K562 (cell line): ENCODE measurements around the gene ROBO1. TPM values are rescaled to one million over a fixed set of nuclear protein-coding genes. Genes with fewer than 3 reads are reported as not detected.

Source experiments
- ATAC-seq: fragments of 200-7000 bp; cut with Tn5 transposase; 3 replicates; pipeline ENCODE4 v1.9.1; 2020; ENCODE audit warnings: moderate library complexity
- BruUV-seq: library from RNA; stranded (reverse); fragments of 400-500 nt; replicated peaks from 2 replicates; lab custom pipeline; 2021; lab: Mats Ljungman, UMichigan
- CTCF ChIA-PET: fragments of 300-600 bp; formaldehyde crosslinking; extraction: SDS; loops from one replicate; lab custom pipeline; 2021; ENCODE audit warnings: low intra/inter-chr PET ratio; lab: Yijun Ruan, JAX
- POLR2A ChIA-PET: fragments of 300-600, 350-650 bp; sonication (Branson Sonifier 250); formaldehyde crosslinking; extraction: SDS; loops from one replicate; lab custom pipeline; 2021; ENCODE audit warnings: antibody characterized with exemption, inconsistent platforms; lab: Yijun Ruan, JAX
- DNase-seq, 4 experiments: peaks; one replicate each; pipeline versions ENCODE4 v3.0.0 to v3.0.0-alpha.2; 2011 to 2018; ENCODE audit warnings: low spot score in 3 of 4, mixed read lengths in 3 of 4; ENCODE audit errors: extremely low read depth in 1 of 4
- FAIRE-seq: peaks from 2 replicates; lab custom pipeline; 2011; peaks lifted over from hg19 to GRCh38; lab: Jason Lieb, UNC
- H2AFZ ChIP-seq: 2 replicates; pipeline ENCODE4 v1.6.0; 2011; ENCODE audit warnings: low read depth, low read length, control low read depth, inconsistent platforms
- H3K27ac ChIP-seq: fragments of 200-600 bp; 3 replicates; pipeline ENCODE4 v1.8.0; 2011; ENCODE audit warnings: low read depth, mild to moderate bottlenecking, control low read depth, inconsistent platforms, low read length, moderate library complexity, mixed read lengths; ENCODE audit errors: extremely low read depth
- H3K27me3 ChIP-seq, 2 experiments: fragments of 300-600 bp in 1 of 2; 2 replicates in 1 of 2; 3 replicates in 1 of 2; pipeline versions ENCODE4 v1.6.0 to v1.8.0; 2011; ENCODE audit warnings: inconsistent platforms in 2 of 2, low read length in 2 of 2, mild to moderate bottlenecking in 1 of 2, mixed read lengths in 1 of 2, moderate library complexity in 1 of 2; ENCODE audit not compliant: control insufficient read depth in 2 of 2, insufficient read depth in 2 of 2
- H3K36me3 ChIP-seq: fragments of 300-600 bp; 3 replicates; pipeline ENCODE4 v1.8.0; 2011; ENCODE audit warnings: mild to moderate bottlenecking, low read length, inconsistent platforms; ENCODE audit not compliant: control insufficient read depth, insufficient read depth
- H3K4me1 ChIP-seq, 2 experiments: fragments of 200-600 bp in 1 of 2; replicated peaks in 1 of 2; 2 replicates in 1 of 2; 3 replicates in 1 of 2; pipeline versions ENCODE4 v1.5.1 to v1.8.0; 2011; ENCODE audit warnings: inconsistent platforms in 2 of 2, low read length in 2 of 2, mild to moderate bottlenecking in 1 of 2, mixed read lengths in 1 of 2, moderate library complexity in 1 of 2; ENCODE audit not compliant: control insufficient read depth in 2 of 2, insufficient read depth in 2 of 2
- H3K4me2 ChIP-seq: 2 replicates; pipeline ENCODE4 v1.6.1; 2011; ENCODE audit warnings: low read length, control low read depth, inconsistent platforms, mixed read lengths; ENCODE audit not compliant: insufficient read depth
- H3K4me3 ChIP-seq: fragments of 200-600 bp; sonication (generic), shearing (Covaris generic); 2 replicates; pipeline ENCODE4 v1.5.1; 2016; ENCODE audit warnings: control low read depth, inconsistent platforms
- H3K79me2 ChIP-seq: fragments of 200-600 bp; 3 replicates; pipeline ENCODE4 v1.8.0; 2011; ENCODE audit warnings: low read length, inconsistent platforms; ENCODE audit not compliant: control insufficient read depth, insufficient read depth
- H3K9ac ChIP-seq, 2 experiments: 2 replicates each; pipeline versions ENCODE4 v1.6.0 to v1.6.1; 2011; ENCODE audit warnings: low read depth in 2 of 2, low read length in 2 of 2, control low read depth in 1 of 2, inconsistent platforms in 1 of 2, mild to moderate bottlenecking in 1 of 2, mixed read lengths in 1 of 2; ENCODE audit not compliant: insufficient read depth in 1 of 2
- H3K9me1 ChIP-seq: one replicate; pipeline ENCODE4 v1.6.0; 2011; ENCODE audit warnings: inconsistent platforms, mild to moderate bottlenecking, low read length, moderate library complexity; ENCODE audit not compliant: control insufficient read depth, insufficient read depth
- H3K9me3 ChIP-seq: replicated peaks from 2 replicates; pipeline ENCODE4 v1.5.1; 2011; ENCODE audit warnings: low read depth, low read length, inconsistent platforms; ENCODE audit not compliant: control insufficient read depth, insufficient read depth
- H4K20me1 ChIP-seq: replicated peaks from 2 replicates; pipeline ENCODE4 v1.6.1; 2011; ENCODE audit warnings: low read length, inconsistent platforms, mixed read lengths; ENCODE audit not compliant: control insufficient read depth, insufficient read depth
- DMBX1 ChIP-seq: fragments of 250-450 bp; sonication (Bioruptor Pico); IDR thresholded peaks from 2 replicates; pipeline ENCODE4 v1.8.0; 2022; ENCODE audit warnings: inconsistent platforms, mild to moderate bottlenecking, moderate library complexity, borderline replicate concordance
- SP1 ChIP-seq: sonication (generic); formaldehyde crosslinking; IDR thresholded peaks from 2 replicates; pipeline ENCODE4 v1.8.1; 2022; ENCODE audit warnings: mild to moderate bottlenecking, missing genetic modification reagents
- SRF ChIP-seq, 2 experiments: fragments of 250-450, 450-650 bp in 1 of 2; sonication (Bioruptor Pico) in 1 of 2; sonication (generic) in 1 of 2; formaldehyde crosslinking; IDR thresholded peaks; 2 replicates each; pipeline versions ENCODE4 v1.5.0 to v1.5.1; 2020 to 2022; ENCODE audit warnings: mild to moderate bottlenecking in 1 of 2, missing genetic modification reagents in 1 of 2
- STAG1 ChIP-seq: sonication (generic); formaldehyde crosslinking; IDR thresholded peaks from 2 replicates; pipeline ENCODE4 v1.5.0; 2020; ENCODE audit warnings: missing genetic modification reagents, borderline replicate concordance
- TEAD4 ChIP-seq, 2 experiments: sonication (generic) in 1 of 2; formaldehyde crosslinking in 1 of 2; IDR thresholded peaks; 2 replicates each; pipeline versions ENCODE4 v1.6.1 to v1.8.0; 2012 to 2022; ENCODE audit warnings: borderline replicate concordance in 1 of 2, inconsistent platforms in 1 of 2, low read length in 1 of 2, mild to moderate bottlenecking in 1 of 2, missing genetic modification reagents in 1 of 2
- ZBED1 ChIP-seq: IDR thresholded peaks from 2 replicates; pipeline ENCODE4 v1.6.1; 2014
- ZBTB12 ChIP-seq: fragments of 250-450 bp; sonication (Bioruptor Pico); IDR thresholded peaks from 2 replicates; pipeline ENCODE4 v1.4.0; 2020
- ZNF3 ChIP-seq: fragments of 250-450 bp; sonication (Bioruptor Pico); IDR thresholded peaks from 2 replicates; pipeline ENCODE4 v1.5.0; 2021; ENCODE audit warnings: mild to moderate bottlenecking, moderate library complexity
- ZNF408 ChIP-seq: fragments of 250-450 bp; sonication (Bioruptor Pico); IDR thresholded peaks from 2 replicates; pipeline ENCODE4 v1.4.0; 2020; ENCODE audit warnings: low read depth, mild to moderate bottlenecking, moderate library complexity
- WGBS: fragments of 100-300 bp; shearing (Covaris generic); methylation state at CpG from one replicate; pipeline ENCODE4 v1.1.6; 2016; ENCODE audit warnings: low coverage, mixed read lengths; ENCODE audit not compliant: insufficient coverage; ENCODE audit errors: missing lambda C conversion rate; 5-methylcytosine and 5-hydroxymethylcytosine counted together
- in situ Hi-C: fragments of 300-500 bp; cut with MboI; formaldehyde crosslinking; loops from 4 replicates; pipeline ENCODE4 v1.15.0; 2018; ENCODE audit warnings: inconsistent platforms, mixed read lengths
- intact Hi-C: fragments of 100-400 bp; cut with micrococcal nuclease; formaldehyde crosslinking; loops from 2 replicates; pipeline ENCODE4 v1.14.2; 2022
- polyA plus RNA-seq, 8 experiments: library from polyadenylated mRNA; depleted of rRNA in 4 of 8; stranded (reverse) in 5 of 8; unstranded in 3 of 8; fragments of >200 nt; fragmentation: Nextera tagmentation in 2 of 8; fragmentation: Illumina TruSeq in 1 of 8; extraction: Ambion mirVana in 2 of 8; extraction: Trizol in 1 of 8; gene quantifications; 2 replicates each; pipeline versions ENCODE4 v1.2.1 to v1.2.3, GENCODE V29; 2011 to 2014; ENCODE audit warnings: inconsistent platforms in 1 of 8, missing spikeins in 1 of 8
- total RNA-seq, 7 experiments: library from RNA; depleted of rRNA in 6 of 7; stranded (reverse); fragments of >200 nt in 6 of 7; fragmentation: Illumina TruSeq in 2 of 7; extraction: Trizol in 2 of 7; gene quantifications; 2 replicates each; pipeline versions ENCODE4 v1.2.1 to v1.2.3, GENCODE V29; 2011 to 2021; ENCODE audit warnings: low replicate concordance in 1 of 7
- TF ChIP-seq, protein P1 (sequence below): sonication (generic); formaldehyde crosslinking; IDR thresholded peaks from 2 replicates; pipeline ENCODE4 v1.8.1; 2023; ENCODE audit warnings: missing genetic modification reagents, mild to moderate bottlenecking, borderline replicate concordance
- TF ChIP-seq, protein P2 (sequence below), 2 experiments: IDR thresholded peaks; 2 replicates each; pipeline ENCODE4 v1.6.1; 2012; ENCODE audit warnings: improper control_type of control experiment in 2 of 2, low read depth in 2 of 2, low read length in 2 of 2, borderline replicate concordance in 1 of 2

The ROBO1 gene
- total and polyA plus RNA-seq, 9 of the 15 experiments (the other 6 are each of a cell fraction or from before 2014, with no cell fraction given), result 0.01 to 0.53 (median 0.17) TPM; not detected in 5

DNA sequence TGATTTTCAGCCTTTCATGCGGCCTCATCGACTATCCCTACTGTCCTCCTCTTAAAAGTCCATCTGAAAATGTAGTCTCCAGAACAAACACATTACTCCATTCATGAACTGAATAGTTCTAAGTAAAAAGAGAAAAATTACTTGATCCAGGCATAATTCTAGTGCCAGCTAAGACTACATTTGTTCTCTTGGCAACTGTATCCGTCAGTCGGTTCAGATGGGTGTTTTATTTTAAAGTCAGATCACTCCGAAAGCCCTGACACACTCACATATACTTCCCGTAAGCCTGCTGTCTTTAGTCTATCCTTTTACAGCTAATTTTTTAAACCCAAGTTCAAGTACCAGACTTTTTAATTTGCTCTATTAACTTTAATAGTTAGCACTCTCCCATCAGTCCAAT lies 1102.7 kb downstream of the ROBO1 start:
- WGBS, result 3% methylated on average over 4 of the region's 6 CpGs
- Histone ChIP-seq H3K4me2 (no peak overlapping the region), H3K9ac (no peak overlapping the region), H3K27me3 (no peaks in the 10 kb centered on the region), H3K4me1 (no peaks in the 10 kb centered on the region), H3K9me1 (no peaks in the 10 kb centered on the region), H2AFZ (no peak overlapping the region), H3K27ac (no peak overlapping the region), H3K36me3 (no peaks in the 10 kb centered on the region), H4K20me1 (no peaks in the 10 kb centered on the region), H3K79me2 (no peaks in the 10 kb centered on the region), H3K9me3 (no peaks in the 10 kb centered on the region), H3K4me3 (no peak overlapping the region)
- intact Hi-C loops (no loop called here), in situ Hi-C loops (loop anchor here (25.0 kb wide), 2 partner anchors 372 to 822 kb away; no protein-coding TSS in a partner anchor)
- ATAC-seq (no peak), DNase-seq (no peak), FAIRE-seq (no peak)
- POLR2A ChIA-PET, result no interaction called here
- no TSS peak for BruUV-seq
- TF ChIP-seq ZBED1 (no peak), ZNF3 (no peak), STAG1 (CRISPR knock-in tag) (no peak), TEAD4 (IDR thresholded peaks at IDR 0.05; ENCODE audit: low read length) (no peak), TEAD4 (CRISPR knock-in tag; IDR thresholded peaks at IDR 0.05; ENCODE audit: borderline replicate concordance) (no peak), SRF (CRISPR knock-in tag; IDR thresholded peaks at IDR 0.05) (no peak), ZBTB12 (CRISPR knock-in tag) (no peak), ZNF408 (no peak), SP1 (no peak), DMBX1 (CRISPR knock-in tag) (no peak)
- TF ChIP-seq, protein P1, sequence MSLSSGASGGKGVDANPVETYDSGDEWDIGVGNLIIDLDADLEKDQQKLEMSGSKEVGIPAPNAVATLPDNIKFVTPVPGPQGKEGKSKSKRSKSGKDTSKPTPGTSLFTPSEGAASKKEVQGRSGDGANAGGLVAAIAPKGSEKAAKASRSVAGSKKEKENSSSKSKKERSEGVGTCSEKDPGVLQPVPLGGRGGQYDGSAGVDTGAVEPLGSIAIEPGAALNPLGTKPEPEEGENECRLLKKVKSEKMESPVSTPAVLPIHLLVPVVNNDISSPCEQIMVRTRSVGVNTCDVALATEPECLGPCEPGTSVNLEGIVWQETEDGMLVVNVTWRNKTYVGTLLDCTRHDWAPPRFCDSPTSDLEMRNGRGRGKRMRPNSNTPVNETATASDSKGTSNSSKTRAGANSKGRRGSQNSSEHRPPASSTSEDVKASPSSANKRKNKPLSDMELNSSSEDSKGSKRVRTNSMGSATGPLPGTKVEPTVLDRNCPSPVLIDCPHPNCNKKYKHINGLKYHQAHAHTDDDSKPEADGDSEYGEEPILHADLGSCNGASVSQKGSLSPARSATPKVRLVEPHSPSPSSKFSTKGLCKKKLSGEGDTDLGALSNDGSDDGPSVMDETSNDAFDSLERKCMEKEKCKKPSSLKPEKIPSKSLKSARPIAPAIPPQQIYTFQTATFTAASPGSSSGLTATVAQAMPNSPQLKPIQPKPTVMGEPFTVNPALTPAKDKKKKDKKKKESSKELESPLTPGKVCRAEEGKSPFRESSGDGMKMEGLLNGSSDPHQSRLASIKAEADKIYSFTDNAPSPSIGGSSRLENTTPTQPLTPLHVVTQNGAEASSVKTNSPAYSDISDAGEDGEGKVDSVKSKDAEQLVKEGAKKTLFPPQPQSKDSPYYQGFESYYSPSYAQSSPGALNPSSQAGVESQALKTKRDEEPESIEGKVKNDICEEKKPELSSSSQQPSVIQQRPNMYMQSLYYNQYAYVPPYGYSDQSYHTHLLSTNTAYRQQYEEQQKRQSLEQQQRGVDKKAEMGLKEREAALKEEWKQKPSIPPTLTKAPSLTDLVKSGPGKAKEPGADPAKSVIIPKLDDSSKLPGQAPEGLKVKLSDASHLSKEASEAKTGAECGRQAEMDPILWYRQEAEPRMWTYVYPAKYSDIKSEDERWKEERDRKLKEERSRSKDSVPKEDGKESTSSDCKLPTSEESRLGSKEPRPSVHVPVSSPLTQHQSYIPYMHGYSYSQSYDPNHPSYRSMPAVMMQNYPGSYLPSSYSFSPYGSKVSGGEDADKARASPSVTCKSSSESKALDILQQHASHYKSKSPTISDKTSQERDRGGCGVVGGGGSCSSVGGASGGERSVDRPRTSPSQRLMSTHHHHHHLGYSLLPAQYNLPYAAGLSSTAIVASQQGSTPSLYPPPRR (CRISPR knock-in tag), result no peak
- TF ChIP-seq, protein P2, sequence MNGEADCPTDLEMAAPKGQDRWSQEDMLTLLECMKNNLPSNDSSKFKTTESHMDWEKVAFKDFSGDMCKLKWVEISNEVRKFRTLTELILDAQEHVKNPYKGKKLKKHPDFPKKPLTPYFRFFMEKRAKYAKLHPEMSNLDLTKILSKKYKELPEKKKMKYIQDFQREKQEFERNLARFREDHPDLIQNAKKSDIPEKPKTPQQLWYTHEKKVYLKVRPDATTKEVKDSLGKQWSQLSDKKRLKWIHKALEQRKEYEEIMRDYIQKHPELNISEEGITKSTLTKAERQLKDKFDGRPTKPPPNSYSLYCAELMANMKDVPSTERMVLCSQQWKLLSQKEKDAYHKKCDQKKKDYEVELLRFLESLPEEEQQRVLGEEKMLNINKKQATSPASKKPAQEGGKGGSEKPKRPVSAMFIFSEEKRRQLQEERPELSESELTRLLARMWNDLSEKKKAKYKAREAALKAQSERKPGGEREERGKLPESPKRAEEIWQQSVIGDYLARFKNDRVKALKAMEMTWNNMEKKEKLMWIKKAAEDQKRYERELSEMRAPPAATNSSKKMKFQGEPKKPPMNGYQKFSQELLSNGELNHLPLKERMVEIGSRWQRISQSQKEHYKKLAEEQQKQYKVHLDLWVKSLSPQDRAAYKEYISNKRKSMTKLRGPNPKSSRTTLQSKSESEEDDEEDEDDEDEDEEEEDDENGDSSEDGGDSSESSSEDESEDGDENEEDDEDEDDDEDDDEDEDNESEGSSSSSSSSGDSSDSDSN (IDR thresholded peaks at IDR 0.05; ENCODE audit: borderline replicate concordance in 1 of 2, low read depth in 2 of 2, low read length in 2 of 2), result no peak
- CTCF ChIA-PET, result no interaction called here
